ENCODE results near the gene HS3ST3B1. TPM values are rescaled to one million over a fixed set of nuclear protein-coding genes. Genes with fewer than 3 reads are reported as not detected.

Gene HS3ST3B1
- total RNA-seq, 1 experiment from 2014 or later = 22.3 TPM

- TF ChIP-seq USF2 (CRISPR knock-in tag; IDR thresholded peaks at IDR 0.05) (no peak), CREM (CRISPR knock-in tag; IDR thresholded peaks at IDR 0.05) (no peak), JAZF1 (CRISPR knock-in tag; IDR thresholded peaks at IDR 0.05) (no peak), MAX (CRISPR knock-in tag; IDR thresholded peaks at IDR 0.05) (no peak), CBFB (CRISPR knock-in tag; IDR thresholded peaks at IDR 0.05; ENCODE audit: low read depth) (no peak), ZMAT4 (CRISPR knock-in tag; IDR thresholded peaks at IDR 0.05) (no peak), ZNF512 (CRISPR knock-in tag; IDR thresholded peaks at IDR 0.05; ENCODE audit: borderline replicate concordance) (no peak)
- TF ChIP-seq, protein P1, sequence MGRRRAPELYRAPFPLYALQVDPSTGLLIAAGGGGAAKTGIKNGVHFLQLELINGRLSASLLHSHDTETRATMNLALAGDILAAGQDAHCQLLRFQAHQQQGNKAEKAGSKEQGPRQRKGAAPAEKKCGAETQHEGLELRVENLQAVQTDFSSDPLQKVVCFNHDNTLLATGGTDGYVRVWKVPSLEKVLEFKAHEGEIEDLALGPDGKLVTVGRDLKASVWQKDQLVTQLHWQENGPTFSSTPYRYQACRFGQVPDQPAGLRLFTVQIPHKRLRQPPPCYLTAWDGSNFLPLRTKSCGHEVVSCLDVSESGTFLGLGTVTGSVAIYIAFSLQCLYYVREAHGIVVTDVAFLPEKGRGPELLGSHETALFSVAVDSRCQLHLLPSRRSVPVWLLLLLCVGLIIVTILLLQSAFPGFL (CRISPR knock-in tag; IDR thresholded peaks at IDR 0.05; ENCODE audit: borderline replicate concordance) = no peak
Observed at GRCh38 chr17:14387036-14387435, 86.2 kb downstream of the HS3ST3B1 start (continued).

- Mint-ChIP-seq H3K27ac (no peak overlapping the region), H3K9me3 (peaks cover 4% of the 10 kb centered on the region; the same call in 1 of the 2 replicates), H3K27me3 (ENCODE audit: low read depth) (no peaks in the 10 kb centered on the region; the same call in 1 of the 2 replicates), H3K4me1 (peaks cover 15% of the 10 kb centered on the region), H3K36me3 (no peaks in the 10 kb centered on the region), H3K4me3 (no peak overlapping the region)
- TF ChIP-seq, protein P2, sequence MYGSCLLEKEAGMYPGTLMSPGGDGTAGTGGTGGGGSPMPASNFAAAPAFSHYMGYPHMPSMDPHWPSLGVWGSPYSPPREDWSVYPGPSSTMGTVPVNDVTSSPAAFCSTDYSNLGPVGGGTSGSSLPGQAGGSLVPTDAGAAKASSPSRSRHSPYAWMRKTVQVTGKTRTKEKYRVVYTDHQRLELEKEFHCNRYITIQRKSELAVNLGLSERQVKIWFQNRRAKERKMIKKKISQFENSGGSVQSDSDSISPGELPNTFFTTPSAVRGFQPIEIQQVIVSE (CRISPR knock-in tag; IDR thresholded peaks at IDR 0.05; ENCODE audit: borderline replicate concordance) = no peak
- TF ChIP-seq KAT7 (CRISPR knock-in tag; IDR thresholded peaks at IDR 0.05; ENCODE audit: borderline replicate concordance) = no peak
- TF ChIP-seq ATF3 (CRISPR knock-in tag; conservative IDR thresholded peaks at IDR 0.05) = no peak
- no peak for TF ChIP-seq SOX15 (CRISPR knock-in tag; IDR thresholded peaks at IDR 0.05)
- TF ChIP-seq, protein P3, sequence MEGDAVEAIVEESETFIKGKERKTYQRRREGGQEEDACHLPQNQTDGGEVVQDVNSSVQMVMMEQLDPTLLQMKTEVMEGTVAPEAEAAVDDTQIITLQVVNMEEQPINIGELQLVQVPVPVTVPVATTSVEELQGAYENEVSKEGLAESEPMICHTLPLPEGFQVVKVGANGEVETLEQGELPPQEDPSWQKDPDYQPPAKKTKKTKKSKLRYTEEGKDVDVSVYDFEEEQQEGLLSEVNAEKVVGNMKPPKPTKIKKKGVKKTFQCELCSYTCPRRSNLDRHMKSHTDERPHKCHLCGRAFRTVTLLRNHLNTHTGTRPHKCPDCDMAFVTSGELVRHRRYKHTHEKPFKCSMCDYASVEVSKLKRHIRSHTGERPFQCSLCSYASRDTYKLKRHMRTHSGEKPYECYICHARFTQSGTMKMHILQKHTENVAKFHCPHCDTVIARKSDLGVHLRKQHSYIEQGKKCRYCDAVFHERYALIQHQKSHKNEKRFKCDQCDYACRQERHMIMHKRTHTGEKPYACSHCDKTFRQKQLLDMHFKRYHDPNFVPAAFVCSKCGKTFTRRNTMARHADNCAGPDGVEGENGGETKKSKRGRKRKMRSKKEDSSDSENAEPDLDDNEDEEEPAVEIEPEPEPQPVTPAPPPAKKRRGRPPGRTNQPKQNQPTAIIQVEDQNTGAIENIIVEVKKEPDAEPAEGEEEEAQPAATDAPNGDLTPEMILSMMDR (IDR thresholded peaks at IDR 0.05) = no peak
- no peak for TF ChIP-seq MXD4 (CRISPR knock-in tag; IDR thresholded peaks at IDR 0.05; ENCODE audit: borderline replicate concordance)
- ChIA-PET CTCF (no interaction called here), POLR2A (no interaction called here)
- ATAC-seq (no peak; the same call in 1 of the 2 replicates), DNase-seq (ENCODE audit: low spot score) (peak; percentile 16)
Observed at GRCh38 chr17:14389681-14390080, 88.8 kb downstream of the HS3ST3B1 start.

DNA sequence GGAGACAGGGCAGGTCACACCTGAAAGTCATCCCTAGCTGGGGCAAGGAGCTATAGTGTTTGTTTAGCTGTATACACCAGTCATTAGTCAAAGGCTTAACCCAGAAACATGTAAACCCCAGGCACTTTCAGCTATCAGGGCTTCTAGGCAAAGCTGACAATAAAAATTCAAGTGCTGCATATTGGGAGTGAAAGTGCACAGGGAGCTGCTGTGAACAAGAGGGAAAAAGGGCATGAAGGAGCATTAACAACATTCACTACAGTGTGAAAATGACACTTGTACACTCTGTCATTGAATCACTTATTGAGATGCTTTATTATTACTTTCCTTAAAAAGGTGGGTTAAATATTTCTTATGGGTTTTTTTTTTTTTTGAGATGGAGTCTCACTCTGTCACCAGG, 92.8 kb downstream of the HS3ST3B1 start:
- H3K36me3 Mint-ChIP-seq = no peaks in the 10 kb centered on the region
- no peak for DNase-seq (ENCODE audit: low spot score)
- no peak overlapping the region for H3K27ac Mint-ChIP-seq
- H3K4me3 Mint-ChIP-seq = no peak overlapping the region
- ChIA-PET CTCF (no interaction called here), POLR2A (no interaction called here)
- H3K4me1 Mint-ChIP-seq = peaks cover 15% of the 10 kb centered on the region
- no peak for ATAC-seq
- H3K27me3 Mint-ChIP-seq (ENCODE audit: low read depth) = no peaks in the 10 kb centered on the region; the same call in 1 of the 2 replicates
- H3K9me3 Mint-ChIP-seq = peaks cover 4% of the 10 kb centered on the region; the same call in 1 of the 2 replicates
- no peak for TF ChIP-seq ZNF423 (CRISPR knock-in tag; IDR thresholded peaks at IDR 0.05)
- no peak for TF ChIP-seq CREM (CRISPR knock-in tag; IDR thresholded peaks at IDR 0.05)
- no peak for TF ChIP-seq NFYB (CRISPR knock-in tag; conservative IDR thresholded peaks at IDR 0.05; ENCODE audit: low read depth)
- TF ChIP-seq JAZF1 (CRISPR knock-in tag; IDR thresholded peaks at IDR 0.05) = no peak
- no peak for TF ChIP-seq ZNF232 (CRISPR knock-in tag; IDR thresholded peaks at IDR 0.05)
- no peak for TF ChIP-seq ELF4 (CRISPR knock-in tag; IDR thresholded peaks at IDR 0.05; ENCODE audit: low read depth)
- TF ChIP-seq MYBL2 (CRISPR knock-in tag; IDR thresholded peaks at IDR 0.05) = no peak
- no peak for TF ChIP-seq IRF2 (CRISPR knock-in tag; IDR thresholded peaks at IDR 0.05; ENCODE audit: borderline replicate concordance, low read depth)
- no peak for TF ChIP-seq ZNF121 (CRISPR knock-in tag; IDR thresholded peaks at IDR 0.05)
- TF ChIP-seq ZNF317 (CRISPR knock-in tag; IDR thresholded peaks at IDR 0.05; ENCODE audit: borderline replicate concordance, low read depth) = no peak
- no peak for TF ChIP-seq TEAD4 (CRISPR knock-in tag; IDR thresholded peaks at IDR 0.05)
- no peak for TF ChIP-seq ZNF425 (CRISPR knock-in tag; conservative IDR thresholded peaks at IDR 0.05)

Measured in WTC11 (cell line).